ENCODE measurements around the gene OR5AP2.
"Not testable (repeated sequence)": the region's sequence is repeated elsewhere in the genome, so short reads cannot be mapped to it uniquely, and the experiment has no call there.

OR5AP2 gene

DNA sequence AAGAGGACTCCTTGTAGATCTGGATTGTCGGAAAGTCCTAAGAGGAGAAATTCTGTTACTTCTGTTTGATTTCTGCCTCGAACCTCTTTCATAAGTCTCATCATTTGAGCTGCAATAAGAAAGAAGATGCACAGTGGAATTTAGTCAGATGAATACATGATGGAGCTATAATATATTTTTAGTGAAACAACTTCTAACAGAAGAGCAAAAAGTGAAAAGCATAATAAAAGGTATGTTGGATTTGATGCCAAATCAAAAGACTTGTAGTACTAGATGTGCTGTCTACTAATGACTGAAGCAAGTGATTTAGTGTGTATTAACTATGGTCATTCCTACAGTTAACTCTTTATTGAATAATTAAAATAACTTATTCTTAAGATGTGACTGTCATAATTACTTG is at the start of gene OR5AP2:
Gene OR5AP2 (minus strand): TSS at position 101 of the 400 bp plus-strand sequence. CDS start 0 bp downstream, at position 101.
- DNase-seq: no peak

DNA sequence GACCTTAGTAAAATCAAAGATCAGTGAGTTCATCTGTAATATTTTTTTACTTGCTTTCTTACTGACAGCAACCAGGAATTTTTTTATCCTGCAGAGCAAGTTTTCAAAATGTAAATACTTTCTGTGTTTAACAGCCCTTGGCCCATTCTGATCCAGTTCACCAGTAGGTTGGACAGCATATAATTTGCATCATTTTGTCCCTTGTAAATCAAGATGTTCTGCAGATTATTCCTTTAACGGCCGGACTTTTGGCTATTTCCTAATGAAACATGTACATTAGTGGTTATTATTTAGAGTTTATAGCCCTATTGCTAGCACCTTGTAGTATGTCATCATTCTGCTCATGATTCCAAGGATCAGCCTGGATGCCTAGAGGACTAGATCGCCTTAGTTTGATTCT is 48.9 kb upstream of the OR5AP2 start:
- DNase-seq: not testable (repeated sequence)

DNA sequence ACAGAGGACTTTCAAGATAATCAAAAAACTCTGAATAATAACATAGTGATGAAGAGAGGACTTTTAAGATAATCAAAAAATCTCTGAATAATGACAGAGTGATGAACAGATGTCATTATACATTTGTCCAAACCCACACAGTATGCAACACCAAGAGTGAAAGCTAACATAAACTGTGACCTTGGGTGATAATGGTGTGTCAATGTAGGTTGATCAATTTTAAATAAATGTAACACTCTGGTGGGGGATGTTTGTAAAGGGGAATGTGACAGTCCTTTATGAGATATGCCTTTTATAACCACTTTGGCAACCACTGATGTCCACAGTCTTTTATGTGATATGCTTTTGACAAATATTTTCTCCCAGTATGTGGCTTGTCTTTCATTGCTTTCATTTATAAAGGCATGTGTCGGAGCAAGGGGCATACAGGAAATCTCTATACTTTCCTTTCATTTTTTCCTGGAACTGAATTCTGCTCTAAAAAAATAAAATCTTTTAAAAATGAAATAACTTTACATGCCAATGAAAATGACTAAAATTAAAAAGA is 46.4 kb upstream of the OR5AP2 start:
- no peak for DNase-seq

DNA sequence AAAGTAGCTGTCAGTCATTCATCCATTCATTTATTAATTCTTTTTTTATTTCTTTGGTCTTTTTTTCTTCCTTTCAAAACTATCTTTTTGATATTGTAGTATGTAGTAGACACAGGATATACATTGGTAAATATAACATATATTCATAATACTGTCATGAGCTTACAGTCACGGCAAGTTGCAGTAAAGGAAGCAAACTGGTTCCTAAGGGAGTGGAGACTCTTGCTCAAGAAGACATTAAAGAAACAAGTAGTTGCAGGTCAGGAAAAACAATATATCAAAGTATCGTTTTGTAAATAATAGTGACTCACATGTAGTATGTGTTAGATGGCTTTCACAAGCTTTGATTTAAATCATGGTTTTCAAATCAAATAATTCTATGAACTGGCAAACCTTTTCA is 28.7 kb upstream of the OR5AP2 start:
- DNase-seq: no peak

DNA sequence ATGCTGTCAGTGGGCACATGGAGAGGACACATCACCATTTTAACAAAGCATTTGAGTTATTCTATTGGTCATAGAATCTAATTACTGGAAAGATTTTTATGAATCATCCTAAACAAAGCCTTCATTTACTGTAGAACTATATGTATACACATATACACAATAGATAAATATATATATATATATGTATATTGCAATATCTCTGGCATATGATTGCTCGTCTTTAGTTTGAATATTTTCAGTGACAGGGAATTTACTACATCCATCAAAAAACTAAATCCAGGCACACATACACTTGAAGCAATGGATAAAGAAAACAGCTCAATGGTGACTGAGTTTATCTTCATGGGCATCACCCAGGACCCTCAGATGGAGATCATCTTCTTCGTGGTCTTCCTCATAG is 21.1 kb upstream of the OR5AP2 start, which contains the start of gene OR5AR1:
Gene OR5AR1 (plus strand): TSS at position 301 of the 400 bp plus-strand sequence. CDS start 0 bp downstream, at position 301.
- DNase-seq: no peak

DNA sequence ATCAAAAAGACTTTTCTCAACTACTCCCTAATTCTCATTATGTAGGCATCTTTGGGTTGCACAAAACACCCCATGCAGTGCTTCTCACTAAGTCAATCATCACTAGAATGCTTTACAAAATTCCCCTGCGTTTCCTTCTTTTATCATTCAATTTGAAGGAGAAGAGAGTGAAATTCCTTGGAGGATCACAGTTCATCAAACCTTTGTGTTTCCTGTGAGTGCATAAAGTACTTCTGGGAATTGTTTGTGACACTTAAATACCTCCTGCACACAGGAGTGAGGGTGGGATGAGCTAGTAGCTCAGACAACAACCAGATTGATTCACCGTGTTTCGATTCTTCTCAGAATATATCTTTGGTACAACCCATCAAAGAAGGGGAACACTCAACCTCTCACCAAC is 17.5 kb upstream of the OR5AP2 start:
- DNase-seq: no peak

DNA sequence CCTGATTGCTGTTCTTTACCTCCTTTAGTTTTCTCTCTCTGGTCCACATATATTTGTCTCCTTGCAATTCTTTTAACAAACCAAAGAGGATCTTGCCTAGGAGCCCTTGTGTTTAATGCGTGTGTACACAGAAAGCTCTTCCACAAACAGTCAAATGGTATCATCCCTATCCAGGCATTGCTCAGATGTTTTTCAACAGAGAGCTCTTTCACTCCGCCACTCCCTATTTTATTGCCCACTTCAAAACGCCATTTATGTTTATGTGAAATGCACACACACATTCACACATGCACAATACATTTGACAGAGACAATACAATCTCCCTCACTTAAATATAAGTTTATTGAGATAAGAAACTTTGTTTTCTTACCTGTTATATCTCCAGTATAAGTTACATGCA is 4.7 kb downstream of the OR5AP2 start:
- no peak for DNase-seq

DNA sequence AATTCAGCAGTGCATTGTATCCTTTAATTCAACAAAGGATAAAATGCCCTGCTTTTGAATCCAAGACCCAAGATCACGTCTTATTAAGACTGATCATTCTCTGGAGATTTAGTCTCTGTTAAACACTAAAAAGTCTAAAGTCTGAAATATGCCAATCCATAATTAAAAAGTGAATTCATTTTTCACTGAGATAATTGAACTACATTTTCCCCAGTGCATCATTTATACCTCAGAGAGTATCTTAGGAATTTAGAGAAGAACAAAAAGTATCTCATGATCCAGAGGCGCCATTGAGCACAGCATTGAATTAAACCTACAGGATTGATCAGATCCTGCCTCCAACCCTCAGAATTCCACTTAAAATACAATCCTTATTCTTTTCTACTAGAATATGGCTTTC is 5.4 kb downstream of the OR5AP2 start:
- DNase-seq: no peak

DNA sequence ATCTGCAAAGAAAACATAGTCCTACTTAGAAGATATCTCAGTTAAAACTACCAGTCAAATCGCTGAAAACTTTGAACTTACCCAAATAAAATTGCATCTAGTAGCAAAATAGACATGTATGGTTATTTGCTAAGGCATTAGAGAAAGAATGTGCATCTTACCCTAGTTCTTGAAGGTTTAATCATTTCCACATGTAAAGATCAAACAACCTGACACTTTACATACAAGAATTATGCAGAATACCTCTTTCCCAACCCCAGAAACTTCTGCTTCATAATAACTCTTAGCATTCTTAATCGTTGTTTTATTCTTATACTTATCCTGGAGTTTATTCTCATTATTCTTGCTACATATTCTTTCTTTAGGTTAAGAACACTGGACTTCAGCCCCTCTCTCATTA is 9.9 kb downstream of the OR5AP2 start:
- no peak for DNase-seq

DNA sequence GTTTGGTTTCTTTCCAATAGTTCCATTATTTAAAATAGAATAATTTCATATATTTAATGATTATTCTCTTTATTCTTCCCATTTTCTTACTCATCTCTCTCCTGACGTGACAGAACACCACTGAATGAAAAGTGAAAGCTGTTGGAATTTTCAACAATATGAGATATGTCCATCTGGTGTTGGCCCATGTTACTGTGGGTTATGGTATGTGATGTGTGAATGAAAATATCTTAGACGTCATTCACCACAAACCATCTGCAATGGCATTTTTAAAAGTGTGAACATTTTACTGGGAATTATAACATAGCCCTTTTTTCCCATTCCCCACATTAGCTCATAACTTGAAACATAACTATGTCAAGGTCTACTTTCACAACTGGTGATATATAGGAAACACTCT is 16.3 kb downstream of the OR5AP2 start:
- no peak for DNase-seq

DNA sequence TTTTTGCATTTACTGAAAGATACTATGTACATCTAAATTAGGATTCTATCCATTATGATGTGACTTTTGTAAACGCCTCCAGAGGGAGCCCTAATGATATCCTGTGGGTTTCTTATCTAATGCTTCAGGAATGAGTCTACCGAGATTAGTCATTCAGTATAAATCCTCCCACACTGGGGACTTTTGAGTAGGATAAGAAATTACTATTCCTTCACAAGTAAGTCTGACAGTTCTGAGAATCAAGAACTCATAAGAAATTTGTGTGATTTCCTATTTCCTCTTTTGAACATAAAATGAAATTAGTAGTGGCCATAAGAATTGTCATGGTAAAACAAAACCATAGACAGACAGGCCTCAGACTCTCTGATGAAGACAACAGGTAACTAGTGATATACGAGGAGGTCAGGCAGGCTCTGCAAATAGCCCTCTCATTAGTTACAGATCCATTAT is 17.6 kb downstream of the OR5AP2 start:
- peak; percentile 6 for DNase-seq

DNA sequence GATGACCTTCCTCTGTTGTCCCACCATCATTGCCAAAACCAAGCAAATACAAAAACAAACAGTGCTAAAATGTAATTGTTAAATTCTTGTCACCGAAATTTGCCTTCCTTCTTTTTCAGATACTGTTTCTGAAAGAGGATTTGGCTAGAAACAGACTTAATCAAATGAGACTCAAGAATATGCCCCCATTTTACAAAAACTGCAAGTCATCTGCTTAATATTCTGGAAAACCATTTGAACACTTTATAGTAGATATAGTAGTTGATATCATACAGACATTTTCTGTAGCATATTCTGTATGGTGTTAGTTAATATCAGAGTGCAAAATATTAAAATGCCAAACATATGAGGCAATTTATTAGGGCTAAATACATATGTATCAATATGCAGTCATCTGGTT is 31.1 kb downstream of the OR5AP2 start:
- no peak for DNase-seq

DNA sequence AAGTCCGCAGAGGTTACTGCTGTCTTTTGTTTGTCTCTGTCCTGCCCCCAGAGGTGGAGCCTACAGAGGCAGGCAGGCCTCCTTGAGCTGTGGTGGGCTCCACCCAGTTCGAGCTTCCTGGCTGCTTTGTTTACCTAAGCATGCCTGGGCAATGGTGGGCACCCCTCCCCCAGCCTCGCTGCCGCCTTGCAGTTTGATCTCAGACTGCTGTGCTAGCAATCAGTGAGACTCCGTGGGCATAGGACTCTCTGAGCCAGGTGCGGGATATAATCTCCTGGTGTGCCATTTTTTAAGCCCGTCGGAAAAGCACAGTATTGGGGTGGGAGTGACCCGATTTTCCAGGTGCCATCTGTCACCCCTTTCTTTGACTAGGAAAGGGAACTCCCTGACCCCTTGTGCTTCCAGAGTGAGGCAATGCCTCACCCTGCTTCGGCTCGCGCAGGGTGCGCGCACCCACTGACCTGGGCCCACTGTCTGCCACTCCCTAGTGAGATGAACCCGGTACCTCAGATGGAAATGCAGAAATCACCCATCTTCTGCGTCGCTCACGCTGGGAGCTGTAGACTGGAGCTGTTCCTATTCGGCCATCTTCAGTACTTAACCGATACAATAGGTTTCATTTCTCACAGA is 50.0 kb downstream of the OR5AP2 start:
- DNase-seq: not testable (repeated sequence)
